ENCODE data around the gene NUP88.

Gene NUP88

GRCh38 chr17:5410594-5411272, 8.7 kb downstream of the NUP88 start:
- TF ChIP-seq CTCF (IDR thresholded peaks at IDR 0.05; ENCODE audit: low read depth, low read length): no peak

GRCh38 chr17:5408186-5408585, 11.3 kb downstream of the NUP88 start:
- DNase-seq: no peak
- no peak overlapping the region for H3K4me3 ChIP-seq (ENCODE audit: low read depth, low read length)
- H3K36me3 ChIP-seq: peaks cover 44% of the 10 kb centered on the region
- TF ChIP-seq CTCF (IDR thresholded peaks at IDR 0.05; ENCODE audit: low read depth, low read length): no peak
- no peaks in the 10 kb centered on the region for H3K4me1 ChIP-seq
- H3K9me3 ChIP-seq: no peaks in the 10 kb centered on the region
- H3K27me3 ChIP-seq: no peaks in the 10 kb centered on the region

More at GRCh38 chr17:5410594-5411272, 8.7 kb downstream of the NUP88 start:
- H3K36me3 ChIP-seq: peaks cover 31% of the 10 kb centered on the region
- no peaks in the 10 kb centered on the region for H3K9me3 ChIP-seq
- no peak for DNase-seq
- no peaks in the 10 kb centered on the region for H3K27me3 ChIP-seq
- H3K4me1 ChIP-seq: no peaks in the 10 kb centered on the region
- no peak overlapping the region for H3K4me3 ChIP-seq (ENCODE audit: low read depth, low read length)

GRCh38 chr17:5405400-5405799, 14.1 kb downstream of the NUP88 start:
- Histone ChIP-seq H3K36me3 (peaks cover 41% of the 10 kb centered on the region), H3K9me3 (no peaks in the 10 kb centered on the region)
- DNase-seq: no peak

GRCh38 chr17:5399767-5400166, 19.7 kb downstream of the NUP88 start:
- H3K4me1 ChIP-seq: no peaks in the 10 kb centered on the region
- no peak overlapping the region for H3K4me3 ChIP-seq (ENCODE audit: low read depth, low read length)
- no peaks in the 10 kb centered on the region for H3K27me3 ChIP-seq
- TF ChIP-seq CTCF (IDR thresholded peaks at IDR 0.05; ENCODE audit: low read depth, low read length): no peak
- H3K36me3 ChIP-seq: peaks cover 26% of the 10 kb centered on the region
- no peak for DNase-seq
- no peaks in the 10 kb centered on the region for H3K9me3 ChIP-seq

More at GRCh38 chr17:5405400-5405799, 14.1 kb downstream of the NUP88 start:
- H3K27me3 ChIP-seq: no peaks in the 10 kb centered on the region
- H3K4me1 ChIP-seq: no peaks in the 10 kb centered on the region
- no peak for TF ChIP-seq CTCF (IDR thresholded peaks at IDR 0.05; ENCODE audit: low read depth, low read length)
- H3K4me3 ChIP-seq (ENCODE audit: low read depth, low read length): no peak overlapping the region

- Histone ChIP-seq H3K4me3 (ENCODE audit: low read depth, low read length) (no peak overlapping the region), H3K4me1 (no peaks in the 10 kb centered on the region), H3K36me3 (peaks cover 23% of the 10 kb centered on the region), H3K9me3 (no peaks in the 10 kb centered on the region), H3K27me3 (no peaks in the 10 kb centered on the region)
- no peak for TF ChIP-seq CTCF (IDR thresholded peaks at IDR 0.05; ENCODE audit: low read depth, low read length)
- DNase-seq: no peak
Observed at GRCh38 chr17:5396612-5397011, 22.9 kb downstream of the NUP88 start.

- H3K4me1 ChIP-seq: no peaks in the 10 kb centered on the region
- no peak for TF ChIP-seq CTCF (IDR thresholded peaks at IDR 0.05; ENCODE audit: low read depth, low read length)
- DNase-seq: no peak
- peaks cover 24% of the 10 kb centered on the region for H3K36me3 ChIP-seq
- no peaks in the 10 kb centered on the region for H3K27me3 ChIP-seq
- H3K4me3 ChIP-seq (ENCODE audit: low read depth, low read length): no peak overlapping the region
- H3K9me3 ChIP-seq: no peaks in the 10 kb centered on the region
Observed at GRCh38 chr17:5391678-5392077, 27.8 kb downstream of the NUP88 start.
